SK-N-SH treated with all-trans-retinoic acid at 6 μM for 48 hours (cell line): Measurements from ENCODE around the gene RCAN1.

ENCODE experiments used
- OSR1 ChIP-seq: fragments of 250-450 bp; sonication (Bioruptor Pico); IDR thresholded peaks from 2 replicates; pipeline ENCODE4 v1.8.0; 2022; ENCODE audit warnings: moderate library complexity, mild to moderate bottlenecking, inconsistent platforms
- POU6F1 ChIP-seq: fragments of 250-450 bp; sonication (Bioruptor Pico); IDR thresholded peaks from 2 replicates; pipeline ENCODE4 v1.8.0; 2021; ENCODE audit warnings: low read depth, mild to moderate bottlenecking, moderate library complexity, borderline replicate concordance
- RARB ChIP-seq: fragments of 250-450 bp; sonication (Bioruptor Pico); IDR thresholded peaks from 2 replicates; pipeline ENCODE4 v1.8.0; 2021; ENCODE audit warnings: mild to moderate bottlenecking, moderate library complexity
- ZNF565 ChIP-seq: fragments of 450-650 bp; formaldehyde crosslinking; conservative IDR thresholded peaks from 2 replicates; pipeline ENCODE4 v1.5.0; 2020; ENCODE audit warnings: low read depth, mild to moderate bottlenecking, moderate library complexity
- TF ChIP-seq, protein P1 (sequence below): fragments of 250-450 bp; sonication (Bioruptor Pico); IDR thresholded peaks from 2 replicates; pipeline ENCODE4 v1.8.0; 2020; ENCODE audit warnings: mild to moderate bottlenecking, moderate library complexity, borderline replicate concordance

DNA sequence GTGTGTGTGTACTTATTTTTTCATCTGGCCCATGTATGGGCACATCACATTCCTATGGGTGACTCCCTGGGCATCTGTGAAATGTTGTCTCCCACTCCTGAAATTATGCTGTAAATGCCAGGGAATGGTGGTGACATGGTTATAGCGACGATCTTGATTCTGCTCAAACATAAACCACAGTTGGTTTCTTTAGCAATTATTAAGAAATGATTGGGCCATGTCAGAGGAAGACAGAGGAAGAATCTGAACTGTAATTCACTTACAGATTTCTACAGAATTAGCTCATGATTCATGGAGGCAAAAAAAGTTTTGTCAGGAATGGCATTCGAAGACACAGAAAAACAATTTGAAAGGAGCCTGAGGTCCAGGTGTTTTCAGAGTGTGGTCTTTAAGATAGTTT, 77.1 kb downstream of the RCAN1 start:
- TF ChIP-seq OSR1 (no peak), ZNF565 (CRISPR knock-in tag) (no peak), RARB (CRISPR knock-in tag) (no peak), POU6F1 (CRISPR knock-in tag) (no peak)
- TF ChIP-seq, protein P1, sequence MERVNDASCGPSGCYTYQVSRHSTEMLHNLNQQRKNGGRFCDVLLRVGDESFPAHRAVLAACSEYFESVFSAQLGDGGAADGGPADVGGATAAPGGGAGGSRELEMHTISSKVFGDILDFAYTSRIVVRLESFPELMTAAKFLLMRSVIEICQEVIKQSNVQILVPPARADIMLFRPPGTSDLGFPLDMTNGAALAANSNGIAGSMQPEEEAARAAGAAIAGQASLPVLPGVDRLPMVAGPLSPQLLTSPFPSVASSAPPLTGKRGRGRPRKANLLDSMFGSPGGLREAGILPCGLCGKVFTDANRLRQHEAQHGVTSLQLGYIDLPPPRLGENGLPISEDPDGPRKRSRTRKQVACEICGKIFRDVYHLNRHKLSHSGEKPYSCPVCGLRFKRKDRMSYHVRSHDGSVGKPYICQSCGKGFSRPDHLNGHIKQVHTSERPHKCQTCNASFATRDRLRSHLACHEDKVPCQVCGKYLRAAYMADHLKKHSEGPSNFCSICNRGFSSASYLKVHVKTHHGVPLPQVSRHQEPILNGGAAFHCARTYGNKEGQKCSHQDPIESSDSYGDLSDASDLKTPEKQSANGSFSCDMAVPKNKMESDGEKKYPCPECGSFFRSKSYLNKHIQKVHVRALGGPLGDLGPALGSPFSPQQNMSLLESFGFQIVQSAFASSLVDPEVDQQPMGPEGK (CRISPR knock-in tag) = no peak
